Central memory CD8-positive, alpha-beta T cell (primary cell): Measurements from ENCODE around the gene MYOD1.

ENCODE experiments used
- ATAC-seq: fragments of 150-1000 bp; cut with Tn5 transposase; replicated peaks from 2 replicates; pipeline ENCODE4 v1.10.0; 2022; ENCODE audit warnings: mild to moderate bottlenecking, moderate FRiP score, moderate number of reproducible peaks; ENCODE audit not compliant: poor library complexity, severe bottlenecking; ENCODE audit errors: extremely low read depth
- DNase-seq, 2 donors: peaks; one replicate each; pipeline ENCODE4 v3.0.0; 2021; ENCODE audit warnings: low spot score in 2 of 2
- H3K27ac Mint-ChIP-seq: one replicate; pipeline ENCODE4 v1.8.0; 2022; ENCODE audit warnings: low read depth, mild to moderate bottlenecking, moderate library complexity, mixed read lengths
- H3K27me3 Mint-ChIP-seq: one replicate; pipeline ENCODE4 v1.8.0; 2022; ENCODE audit warnings: mixed read lengths
- H3K36me3 Mint-ChIP-seq: one replicate; pipeline ENCODE4 v1.8.0; 2022; ENCODE audit warnings: mild to moderate bottlenecking, moderate library complexity, mixed read lengths; ENCODE audit not compliant: insufficient read depth
- H3K4me1 Mint-ChIP-seq: one replicate; pipeline ENCODE4 v1.8.0; 2022; ENCODE audit warnings: mixed read lengths
- H3K4me3 Mint-ChIP-seq: one replicate; pipeline ENCODE4 v1.8.0; 2022; ENCODE audit warnings: mild to moderate bottlenecking, moderate library complexity, mixed read lengths
- H3K9me3 Mint-ChIP-seq: one replicate; pipeline ENCODE4 v1.8.0; 2022; ENCODE audit warnings: mixed read lengths

MYOD1 gene

DNA sequence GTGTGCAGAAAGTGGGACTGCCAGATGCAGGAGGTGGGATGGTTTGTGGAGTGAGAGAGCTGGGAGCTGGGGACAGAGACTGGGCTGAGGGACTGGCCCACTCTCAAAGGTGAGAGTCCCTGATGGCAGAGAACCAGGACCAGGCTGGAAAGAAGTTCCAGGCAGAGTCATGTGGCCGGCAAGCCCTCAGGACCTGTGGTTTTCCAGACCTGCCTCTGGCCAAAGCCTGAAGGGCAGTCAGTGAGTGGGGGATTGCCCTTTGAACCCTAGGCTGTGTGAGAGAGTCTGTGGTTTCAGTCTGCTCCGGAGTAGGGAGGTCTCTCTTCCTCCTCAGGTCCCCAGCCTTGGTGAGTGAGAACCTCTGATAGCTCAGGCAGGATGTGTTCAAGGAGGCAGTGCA lies 32.2 kb downstream of the MYOD1 start:
- Mint-ChIP-seq H3K27ac (no peak overlapping the region), H3K9me3 (no peaks in the 10 kb centered on the region), H3K27me3 (peaks cover 62% of the 10 kb centered on the region), H3K4me1 (no peaks in the 10 kb centered on the region), H3K4me3 (no peak overlapping the region), H3K36me3 (no peaks in the 10 kb centered on the region)
- ATAC-seq (no peak), DNase-seq (no peak)

DNA sequence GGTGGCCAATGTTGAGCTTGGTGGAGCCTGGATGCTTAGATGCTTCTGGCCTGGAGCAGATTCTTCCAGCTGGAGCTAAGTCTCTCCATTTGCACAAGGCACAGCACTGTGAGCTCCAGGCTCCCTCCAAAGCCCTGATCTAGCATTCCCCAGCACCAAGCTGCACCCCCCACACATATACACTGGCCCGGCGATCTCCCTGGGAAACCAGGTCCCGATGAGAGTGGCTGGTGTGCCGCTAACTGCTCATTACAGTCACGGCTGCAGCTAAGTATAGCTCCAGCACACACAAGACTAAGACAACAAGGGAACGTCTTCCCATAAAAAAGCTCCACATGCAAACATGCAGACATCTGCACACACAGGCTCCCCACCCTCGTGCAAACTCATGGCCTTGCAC lies 32.8 kb downstream of the MYOD1 start:
- Mint-ChIP-seq H3K36me3 (no peaks in the 10 kb centered on the region), H3K27ac (no peak overlapping the region), H3K27me3 (peaks cover 62% of the 10 kb centered on the region), H3K4me3 (no peak overlapping the region), H3K4me1 (no peaks in the 10 kb centered on the region), H3K9me3 (no peaks in the 10 kb centered on the region)
- ATAC-seq = no peak
- no peak for DNase-seq

DNA sequence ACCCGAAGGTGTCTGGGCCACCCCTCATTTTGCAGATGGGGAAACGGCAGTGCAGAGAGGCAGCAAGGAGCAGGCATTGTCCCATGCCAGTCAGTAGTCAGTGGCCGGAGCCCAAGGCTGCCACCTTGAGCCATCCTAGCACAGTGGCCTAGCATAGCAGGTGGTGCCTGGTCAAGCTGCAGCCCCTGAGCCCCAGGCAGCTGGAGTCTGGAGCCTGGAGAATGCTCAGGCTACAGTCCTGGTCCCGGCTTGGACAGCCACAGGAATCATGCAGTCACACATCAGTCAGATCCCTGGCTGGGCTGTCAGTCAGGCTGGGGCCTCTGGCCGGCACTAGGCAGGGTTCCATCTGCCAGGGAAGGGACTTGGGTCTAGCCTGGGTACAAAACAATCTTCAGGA lies 33.8 kb downstream of the MYOD1 start:
- Mint-ChIP-seq H3K4me1 (no peaks in the 10 kb centered on the region), H3K9me3 (no peaks in the 10 kb centered on the region), H3K27me3 (peaks cover 56% of the 10 kb centered on the region), H3K27ac (no peak overlapping the region), H3K36me3 (no peaks in the 10 kb centered on the region), H3K4me3 (no peak overlapping the region)
- DNase-seq (no peak), ATAC-seq (no peak)

DNA sequence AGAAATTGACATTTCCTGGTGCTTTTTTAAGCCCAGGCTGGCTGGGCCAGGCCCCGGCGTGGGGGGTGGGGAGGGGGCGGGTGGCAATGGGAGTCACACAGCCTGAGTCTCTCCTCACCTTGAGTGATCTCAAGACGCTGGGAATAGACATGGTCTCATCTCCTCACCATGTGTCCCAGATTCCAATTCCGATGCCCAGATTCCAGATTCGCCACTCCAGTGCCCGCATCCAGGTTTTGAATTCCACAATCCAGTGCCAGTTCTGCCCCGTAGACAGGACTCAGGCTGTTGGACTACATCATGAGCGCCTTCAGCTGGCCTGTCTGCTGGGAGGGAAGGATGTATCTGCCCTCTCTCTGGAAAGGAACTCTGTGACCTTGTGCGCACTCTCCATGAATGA lies 34.3 kb downstream of the MYOD1 start:
- H3K9me3 Mint-ChIP-seq = no peaks in the 10 kb centered on the region
- no peaks in the 10 kb centered on the region for H3K4me1 Mint-ChIP-seq
- H3K4me3 Mint-ChIP-seq = no peak overlapping the region
- ATAC-seq (no peak), DNase-seq (no peak)
- no peaks in the 10 kb centered on the region for H3K36me3 Mint-ChIP-seq
- no peak overlapping the region for H3K27ac Mint-ChIP-seq
- peaks cover 52% of the 10 kb centered on the region for H3K27me3 Mint-ChIP-seq

DNA sequence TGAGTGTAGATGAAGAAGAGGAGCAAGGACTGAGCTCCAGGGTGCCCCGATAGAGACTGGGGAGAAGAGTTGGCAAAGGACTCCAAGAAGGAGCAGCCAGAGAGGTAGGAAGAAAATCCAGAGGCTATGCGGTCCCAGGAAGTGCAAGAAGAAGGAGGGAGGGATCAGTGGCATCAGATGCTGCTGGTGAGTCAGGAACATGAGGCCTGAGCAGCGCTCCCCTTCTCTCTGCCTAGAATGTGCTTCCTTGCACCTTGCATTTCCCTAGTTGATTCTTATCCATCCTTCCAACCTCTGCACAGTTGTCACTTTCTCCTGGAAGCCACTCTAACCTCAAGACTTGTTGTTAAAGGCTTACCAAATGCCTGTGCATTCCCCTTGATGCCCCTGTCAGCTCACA lies 36.5 kb downstream of the MYOD1 start:
- Mint-ChIP-seq H3K36me3 (no peaks in the 10 kb centered on the region), H3K9me3 (no peaks in the 10 kb centered on the region), H3K4me3 (no peak overlapping the region), H3K27ac (no peak overlapping the region), H3K27me3 (peaks cover 36% of the 10 kb centered on the region), H3K4me1 (no peaks in the 10 kb centered on the region)
- no peak for ATAC-seq
- no peak for DNase-seq

DNA sequence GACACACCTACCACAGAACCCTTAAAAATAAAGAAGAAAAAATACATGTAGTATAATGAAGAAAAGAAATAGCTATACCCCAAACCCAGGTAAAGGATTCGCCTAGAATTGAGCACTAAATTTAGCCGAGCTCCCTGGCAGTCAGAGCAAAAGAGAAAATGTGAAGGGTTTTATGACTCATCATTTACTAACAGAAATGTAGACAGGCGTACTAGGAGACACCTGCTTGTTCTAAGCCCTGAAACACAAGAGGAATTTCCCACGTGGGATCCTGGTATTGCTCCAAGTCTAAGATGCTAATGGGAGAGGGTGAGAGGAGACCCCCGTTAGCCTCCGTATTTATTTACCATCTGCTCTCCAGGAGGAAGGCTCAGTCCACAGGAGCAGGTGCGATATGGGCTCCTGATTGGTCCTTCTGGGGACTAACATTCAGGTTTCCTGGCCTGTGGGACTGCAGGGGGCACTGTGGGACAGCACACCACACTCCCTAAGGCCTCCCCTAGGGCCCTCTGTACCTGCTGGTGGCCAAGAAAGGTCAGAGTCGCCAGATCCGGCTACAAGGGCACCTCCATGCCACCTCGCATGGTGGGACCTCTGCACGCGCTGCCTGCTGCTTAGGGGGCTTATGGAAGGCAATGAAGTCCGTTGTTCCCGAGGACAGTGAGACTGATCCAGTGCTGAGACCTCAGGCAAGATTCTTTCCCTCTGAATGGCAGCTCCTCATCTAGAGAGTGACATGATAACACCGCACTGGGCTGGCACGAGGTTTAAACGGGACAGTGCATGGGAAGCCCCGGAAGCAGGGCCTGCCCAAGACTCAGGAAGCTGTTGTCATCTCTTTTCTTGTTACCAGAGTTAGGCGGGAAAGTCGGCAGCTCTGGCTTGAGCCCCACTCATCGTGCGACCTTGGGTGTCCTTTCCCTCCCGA lies 41.0 kb downstream of the MYOD1 start:
- ATAC-seq = no peak

DNA sequence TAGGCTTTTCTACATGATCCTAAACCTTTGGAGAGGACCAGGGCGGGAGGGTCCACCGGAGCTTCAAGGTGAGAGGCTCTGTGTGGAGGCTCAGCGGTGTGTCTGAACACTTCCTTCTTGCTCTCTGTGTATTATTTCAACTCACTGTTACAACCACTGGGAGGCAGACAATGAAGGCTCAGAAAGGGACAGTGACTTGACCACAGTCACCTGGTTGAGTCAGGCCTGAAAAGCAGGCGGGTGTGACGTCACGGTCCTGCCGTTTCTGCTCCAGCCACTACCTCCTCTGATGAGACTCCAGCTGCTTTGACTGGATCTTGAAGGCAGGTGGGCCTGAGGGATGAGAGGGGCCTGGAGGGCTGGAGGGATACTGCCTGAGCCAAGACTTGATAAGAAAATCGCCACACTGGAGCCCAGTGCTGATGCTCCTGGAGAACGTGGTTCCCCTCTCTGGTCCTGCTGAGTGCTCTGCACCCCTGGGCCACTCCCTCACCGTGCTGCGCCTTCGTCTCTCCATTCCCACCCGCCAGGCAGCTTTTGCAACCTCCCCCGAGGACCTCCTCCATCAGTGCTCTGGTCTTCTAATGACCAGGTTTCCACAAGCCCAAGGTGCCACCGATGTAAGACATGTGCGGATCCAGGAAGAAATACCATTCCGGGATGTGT lies 43.1 kb downstream of the MYOD1 start:
- no peaks in the 10 kb centered on the region for H3K9me3 Mint-ChIP-seq
- ATAC-seq (no peak), DNase-seq (no peak)
- H3K4me1 Mint-ChIP-seq = no peaks in the 10 kb centered on the region
- H3K27ac Mint-ChIP-seq = no peak overlapping the region
- H3K27me3 Mint-ChIP-seq = peaks cover under 1% of the 10 kb centered on the region
- H3K4me3 Mint-ChIP-seq = no peak overlapping the region
- peaks cover 2% of the 10 kb centered on the region for H3K36me3 Mint-ChIP-seq

More for the DNA sequence above, 41.0 kb downstream of the MYOD1 start:
- Mint-ChIP-seq H3K27me3 (peaks cover 19% of the 10 kb centered on the region), H3K36me3 (no peaks in the 10 kb centered on the region), H3K4me3 (no peak overlapping the region), H3K27ac (no peak overlapping the region), H3K4me1 (no peaks in the 10 kb centered on the region), H3K9me3 (no peaks in the 10 kb centered on the region)
- no peak for DNase-seq

DNA sequence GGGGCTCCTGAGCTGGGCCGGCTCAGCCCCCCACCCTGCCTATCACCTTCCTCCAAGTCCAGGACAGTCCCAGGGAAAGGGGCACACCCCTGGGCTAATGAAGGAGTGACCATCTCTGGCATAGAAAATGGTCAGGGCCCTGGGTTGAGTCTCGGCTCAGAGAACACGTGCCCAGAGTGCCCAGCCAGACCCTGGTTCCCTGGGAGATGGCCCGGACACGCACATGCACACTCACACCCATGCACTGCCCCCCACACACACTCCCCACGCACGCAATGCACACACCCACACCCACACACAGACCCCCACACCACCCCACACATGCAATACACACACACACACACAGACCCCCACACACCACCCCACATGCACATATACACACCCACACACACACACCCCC lies 43.9 kb downstream of the MYOD1 start:
- DNase-seq = no peak
- no peak overlapping the region for H3K27ac Mint-ChIP-seq
- no peaks in the 10 kb centered on the region for H3K27me3 Mint-ChIP-seq
- H3K4me1 Mint-ChIP-seq = no peaks in the 10 kb centered on the region
- no peak overlapping the region for H3K4me3 Mint-ChIP-seq
- H3K36me3 Mint-ChIP-seq = peaks cover 2% of the 10 kb centered on the region
- no peak for ATAC-seq
- H3K9me3 Mint-ChIP-seq = no peaks in the 10 kb centered on the region

DNA sequence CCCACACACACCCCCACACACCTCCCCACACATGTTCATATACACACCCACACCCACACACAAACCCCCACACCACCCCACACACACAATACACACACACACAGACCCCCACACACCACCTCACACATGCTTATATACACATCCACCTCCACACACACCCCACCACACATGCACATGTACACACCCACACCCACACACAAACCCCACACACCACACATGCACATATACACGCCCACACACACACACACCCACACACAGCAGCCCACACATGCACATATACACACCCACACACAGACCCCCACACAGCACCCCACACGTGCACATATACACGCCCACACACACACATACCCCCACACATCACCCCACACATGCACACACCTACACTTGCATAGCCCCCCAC lies 44.3 kb downstream of the MYOD1 start:
- no peaks in the 10 kb centered on the region for H3K27me3 Mint-ChIP-seq

DNA sequence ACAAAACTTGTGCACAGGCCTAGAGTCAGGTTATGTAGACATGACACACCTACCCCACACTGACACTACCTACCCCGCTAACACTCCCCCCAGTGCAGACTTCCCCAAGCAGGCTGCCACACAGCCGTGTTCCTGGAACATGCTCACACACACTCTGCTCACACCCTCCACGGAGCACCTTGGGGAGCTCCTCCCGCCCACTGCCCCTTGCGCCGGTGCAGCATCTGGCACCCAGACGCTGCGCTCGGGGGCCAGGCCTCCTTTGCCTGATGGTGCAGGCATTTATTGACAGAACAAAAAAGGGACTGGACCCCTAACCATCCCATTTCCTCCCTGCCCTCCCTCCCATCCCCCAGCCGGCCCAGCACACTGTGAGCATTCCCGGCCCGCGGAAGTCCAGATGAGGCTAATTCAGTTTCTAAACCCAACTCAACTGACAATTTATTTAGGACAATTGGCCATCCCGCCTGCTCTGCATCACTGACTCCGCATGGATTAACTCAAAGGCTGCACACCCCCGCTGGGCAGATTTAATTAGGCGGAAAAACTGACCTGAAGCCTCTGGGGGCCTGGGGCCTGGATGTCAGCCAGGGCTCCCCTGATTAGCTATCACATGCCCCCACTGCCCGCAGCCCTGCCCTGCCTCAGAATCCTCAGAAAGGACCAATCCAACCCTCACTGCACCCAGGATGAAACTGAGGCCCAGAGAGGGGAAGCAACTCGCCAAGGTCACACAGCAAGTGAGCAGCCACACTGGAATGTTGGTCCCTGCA lies 45.3 kb downstream of the MYOD1 start:
- Mint-ChIP-seq H3K27me3 (no peaks in the 10 kb centered on the region), H3K27ac (no peak overlapping the region), H3K4me3 (no peak overlapping the region), H3K9me3 (no peaks in the 10 kb centered on the region), H3K4me1 (no peaks in the 10 kb centered on the region), H3K36me3 (peaks cover 2% of the 10 kb centered on the region)
- DNase-seq = no peak
- no peak for ATAC-seq

More for the DNA sequence above, 44.3 kb downstream of the MYOD1 start:
- no peak for DNase-seq
- H3K36me3 Mint-ChIP-seq = peaks cover 2% of the 10 kb centered on the region
- H3K27ac Mint-ChIP-seq = no peak overlapping the region
- no peak for ATAC-seq
- no peaks in the 10 kb centered on the region for H3K9me3 Mint-ChIP-seq
- H3K4me3 Mint-ChIP-seq = no peak overlapping the region
- no peaks in the 10 kb centered on the region for H3K4me1 Mint-ChIP-seq

DNA sequence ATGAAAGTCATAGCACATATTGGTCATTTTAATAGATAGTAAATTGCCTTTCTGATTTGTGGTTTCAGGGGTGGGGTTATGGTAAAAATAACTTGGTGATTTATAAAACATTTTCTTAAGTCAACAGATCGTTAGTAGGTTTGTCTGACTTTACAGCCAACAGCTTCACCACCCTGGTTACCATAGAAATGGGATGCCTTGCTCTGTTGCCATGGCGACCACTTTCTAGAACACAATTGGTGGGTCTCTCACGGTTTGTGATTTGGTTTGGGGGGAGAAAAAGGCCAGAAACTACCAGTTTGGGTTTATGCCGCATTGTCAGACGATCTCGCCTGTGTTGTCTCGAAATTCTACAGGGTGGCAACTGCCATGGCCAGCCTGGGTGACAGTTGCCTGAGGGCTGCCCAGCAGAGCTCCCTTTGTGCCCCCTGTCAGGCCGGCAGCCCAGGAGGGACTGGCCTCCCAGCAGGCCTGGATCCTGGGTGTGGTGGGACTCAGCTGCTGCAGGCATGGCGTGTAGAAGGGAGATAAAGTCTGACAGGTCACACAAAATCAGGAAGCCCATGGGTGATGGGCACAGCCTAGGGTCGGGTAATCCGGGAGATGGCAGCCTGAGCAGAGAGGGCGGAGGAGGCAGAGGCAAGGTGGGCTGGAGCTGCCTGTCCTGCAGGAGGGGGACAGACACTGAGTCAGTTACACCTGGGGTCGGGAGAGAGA lies 46.1 kb downstream of the MYOD1 start:
- DNase-seq (no peak), ATAC-seq (no peak)
- no peak overlapping the region for H3K4me3 Mint-ChIP-seq
- no peaks in the 10 kb centered on the region for H3K4me1 Mint-ChIP-seq
- H3K27me3 Mint-ChIP-seq = no peaks in the 10 kb centered on the region
- H3K27ac Mint-ChIP-seq = no peak overlapping the region
- H3K36me3 Mint-ChIP-seq = peaks cover 2% of the 10 kb centered on the region
- no peaks in the 10 kb centered on the region for H3K9me3 Mint-ChIP-seq

DNA sequence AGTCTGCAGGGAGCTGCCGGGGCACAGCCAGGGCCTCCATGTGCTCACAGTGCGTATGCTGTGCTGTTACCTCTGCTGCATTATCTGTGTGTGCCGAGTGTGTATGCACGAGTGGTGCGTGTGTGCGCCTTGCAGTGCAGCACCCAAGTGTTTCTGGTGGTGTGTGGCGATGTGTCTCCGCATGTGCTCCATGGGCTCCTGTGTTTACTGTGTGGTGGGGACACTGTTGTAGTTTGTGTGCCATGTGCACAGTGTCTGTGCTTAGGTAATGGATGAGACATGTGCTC lies 46.6 kb downstream of the MYOD1 start:
- no peak overlapping the region for H3K4me3 Mint-ChIP-seq
- no peak overlapping the region for H3K27ac Mint-ChIP-seq
- no peaks in the 10 kb centered on the region for H3K27me3 Mint-ChIP-seq
- no peak for DNase-seq
- H3K36me3 Mint-ChIP-seq = peaks cover 2% of the 10 kb centered on the region
- no peak for ATAC-seq
- no peaks in the 10 kb centered on the region for H3K4me1 Mint-ChIP-seq
- no peaks in the 10 kb centered on the region for H3K9me3 Mint-ChIP-seq
